Upper lobe of right lung (tissue), 1 donor: Measurements from ENCODE around the gene HIPK1. TPM values are rescaled to one million over a fixed set of nuclear protein-coding genes. Genes with fewer than 3 reads are reported as not detected.

ENCODE experiments used
- ATAC-seq: fragments of 200-7000 bp; cut with Tn5 transposase; one replicate; pipeline ENCODE4 v1.9.1; 2020; ENCODE audit warnings: mild to moderate bottlenecking, moderate library complexity
- DNase-seq: peaks from one replicate; pipeline ENCODE4 v3.0.0-alpha.2; 2020
- H3K27ac ChIP-seq: fragments of 200-600 bp; one replicate; pipeline ENCODE4 v1.8.0; 2022
- H3K27me3 ChIP-seq: fragments of 200-600 bp; one replicate; pipeline ENCODE4 v1.8.0; 2022; ENCODE audit warnings: mild to moderate bottlenecking
- H3K36me3 ChIP-seq: fragments of 200-600 bp; one replicate; pipeline ENCODE4 v1.8.0; 2022
- H3K4me1 ChIP-seq: fragments of 200-600 bp; one replicate; pipeline ENCODE4 v1.8.0; 2022
- H3K4me3 ChIP-seq: fragments of 200-600 bp; one replicate; pipeline ENCODE4 v1.8.0; 2022; ENCODE audit warnings: mild to moderate bottlenecking
- H3K9me3 ChIP-seq: fragments of 200-600 bp; one replicate; pipeline ENCODE4 v1.8.0; 2022
- CTCF ChIP-seq: fragments of 200-600 bp; IDR thresholded peaks from one replicate; pipeline ENCODE4 v1.8.0; 2022; ENCODE audit warnings: antibody characterized with exemption
- intact Hi-C: fragments of 100-400 bp; cut with DNase I; formaldehyde crosslinking; loops from one replicate; pipeline ENCODE4 v1.11.0; 2022
- total RNA-seq: library from RNA; stranded (reverse); fragmentation: NEBNext Ultra II Directional; extraction: Animal tissue kit (Norgen Biotek cat#: 25700); gene quantifications from one replicate; pipeline ENCODE4 v1.2.1, GENCODE V29; 2021
- donor health status: DM: no; HTN: yes; CAD: no; lungs with severe emphysema.

HIPK1 gene
- total RNA-seq, 1 donor from 2014 or later, result 77.8 TPM

GRCh38 chr1:113951719-113952118, 22.6 kb downstream of the HIPK1 start:
- H3K36me3 ChIP-seq, result peaks cover 31% of the 10 kb centered on the region
- intact Hi-C loops, result no loop called here
- no peak overlapping the region for H3K27ac ChIP-seq
- no peak for TF ChIP-seq CTCF
- H3K4me3 ChIP-seq, result no peak overlapping the region
- DNase-seq, result no peak
- H3K4me1 ChIP-seq, result peaks cover 38% of the 10 kb centered on the region
- no peaks in the 10 kb centered on the region for H3K27me3 ChIP-seq
- H3K9me3 ChIP-seq, result no peaks in the 10 kb centered on the region
- ATAC-seq, result no peak

- Histone ChIP-seq H3K4me1 (peaks cover 1% of the 10 kb centered on the region), H3K4me3 (no peak overlapping the region), H3K9me3 (no peaks in the 10 kb centered on the region), H3K27ac (no peak overlapping the region), H3K36me3 (peaks cover 79% of the 10 kb centered on the region), H3K27me3 (no peaks in the 10 kb centered on the region)
- DNase-seq (no peak), ATAC-seq (no peak)
- intact Hi-C loops, result no loop called here
- TF ChIP-seq CTCF, result no peak
These were observed 28.9 kb downstream of the HIPK1 start for GRCh38 chr1:113957984-113958383.

GRCh38 chr1:113958691-113959090, 29.6 kb downstream of the HIPK1 start:
- no peaks in the 10 kb centered on the region for H3K27me3 ChIP-seq
- DNase-seq, result no peak
- intact Hi-C loops, result no loop called here
- H3K4me1 ChIP-seq, result no peaks in the 10 kb centered on the region
- TF ChIP-seq CTCF, result no peak
- ATAC-seq, result no peak
- no peak overlapping the region for H3K27ac ChIP-seq
- no peaks in the 10 kb centered on the region for H3K9me3 ChIP-seq
- peaks cover 82% of the 10 kb centered on the region for H3K36me3 ChIP-seq
- H3K4me3 ChIP-seq, result no peak overlapping the region

GRCh38 chr1:113963281-113963906, 34.3 kb downstream of the HIPK1 start:
- Histone ChIP-seq H3K9me3 (no peaks in the 10 kb centered on the region), H3K27me3 (no peaks in the 10 kb centered on the region), H3K27ac (no peak overlapping the region), H3K4me3 (no peak overlapping the region), H3K4me1 (no peaks in the 10 kb centered on the region), H3K36me3 (peaks cover 84% of the 10 kb centered on the region)
- TF ChIP-seq CTCF, result no peak
- no peak for DNase-seq
- intact Hi-C loops, result no loop called here
- no peak for ATAC-seq

GRCh38 chr1:113965703-113966412, 36.7 kb downstream of the HIPK1 start:
- peak; percentile 39 for ATAC-seq
- peaks cover 91% of the 10 kb centered on the region for H3K36me3 ChIP-seq

More at GRCh38 chr1:113965703-113966412, 36.7 kb downstream of the HIPK1 start:
- no peak for TF ChIP-seq CTCF
- intact Hi-C loops, result no loop called here
- H3K9me3 ChIP-seq, result no peaks in the 10 kb centered on the region
- H3K27ac ChIP-seq, result no peak overlapping the region
- no peak for DNase-seq
- no peak overlapping the region for H3K4me3 ChIP-seq
- H3K4me1 ChIP-seq, result no peaks in the 10 kb centered on the region
- H3K27me3 ChIP-seq, result no peaks in the 10 kb centered on the region
